MCF 10A (cell line): ENCODE data around the gene MAST2. TPM values are rescaled to one million over a fixed set of nuclear protein-coding genes. Genes with fewer than 3 reads are reported as not detected.

ENCODE experiments used
- BruUV-seq: library from RNA; stranded (reverse); fragments of 400-500 nt; replicated peaks from 2 replicates; lab custom pipeline; 2021; lab: Mats Ljungman, UMichigan
- CTCF ChIA-PET: fragments of 300-600 bp; sonication (Branson Sonifier 250); formaldehyde crosslinking; extraction: SDS; loops from one replicate; lab custom pipeline; 2021; ENCODE audit warnings: antibody characterized with exemption, inconsistent platforms; lab: Yijun Ruan, JAX
- POLR2A ChIA-PET: fragments of 300-600, 350-650 bp; sonication (Branson Sonifier 250); formaldehyde crosslinking; extraction: SDS; loops from one replicate; lab custom pipeline; 2020; ENCODE audit warnings: antibody characterized with exemption, inconsistent platforms; lab: Yijun Ruan, JAX
- DNase-seq: peaks from one replicate; pipeline ENCODE4 v3.0.0-alpha.2; 2018; ENCODE audit not compliant: unreplicated experiment
- H3K27ac Mint-ChIP-seq: one replicate; pipeline ENCODE4 v1.8.0; 2022; ENCODE audit warnings: mild to moderate bottlenecking, low read depth, mixed read lengths; ENCODE audit not compliant: unreplicated experiment
- H3K27me3 Mint-ChIP-seq: one replicate; pipeline ENCODE4 v1.8.0; 2022; ENCODE audit warnings: mixed read lengths; ENCODE audit not compliant: insufficient read depth, unreplicated experiment
- H3K36me3 Mint-ChIP-seq: one replicate; pipeline ENCODE4 v1.8.0; 2022; ENCODE audit warnings: mild to moderate bottlenecking, moderate library complexity, mixed read lengths; ENCODE audit not compliant: insufficient read depth, unreplicated experiment
- H3K4me1 Mint-ChIP-seq: one replicate; pipeline ENCODE4 v1.8.0; 2022; ENCODE audit warnings: mixed read lengths; ENCODE audit not compliant: insufficient read depth, unreplicated experiment
- H3K4me3 Mint-ChIP-seq: one replicate; pipeline ENCODE4 v1.8.0; 2022; ENCODE audit warnings: mild to moderate bottlenecking, moderate library complexity, mixed read lengths; ENCODE audit not compliant: unreplicated experiment
- H3K9me3 Mint-ChIP-seq: one replicate; pipeline ENCODE4 v1.8.0; 2022; ENCODE audit warnings: mixed read lengths; ENCODE audit not compliant: unreplicated experiment
- CTCF ChIP-seq: fragments of 200-600 bp; IDR thresholded peaks from one replicate; pipeline ENCODE4 v1.8.0; 2022; ENCODE audit warnings: antibody characterized with exemption, mild to moderate bottlenecking; ENCODE audit not compliant: unreplicated experiment
- intact Hi-C: fragments of 100-400 bp; cut with micrococcal nuclease; formaldehyde crosslinking; loops from 2 replicates; pipeline ENCODE4 v1.14.1; 2022
- total RNA-seq: library from RNA; stranded (reverse); gene quantifications from 2 replicates; pipeline ENCODE4 v1.2.3, GENCODE V29; 2022

Gene MAST2
- total RNA-seq, 1 experiment from 2014 or later: 33.3 TPM

- DNase-seq: no peak
- H3K9me3 Mint-ChIP-seq: no peaks in the 10 kb centered on the region
- H3K4me3 Mint-ChIP-seq: no peak overlapping the region
- H3K27me3 Mint-ChIP-seq: no peaks in the 10 kb centered on the region
- CTCF ChIA-PET: interaction anchor here (1.0 to 1.9 kb wide), 2 partner anchors 9 to 151 kb away, joined by 4 to 12 read pairs; no protein-coding TSS in a partner anchor
- POLR2A ChIA-PET: interaction anchor here (1.5 kb wide), 1 partner anchor 155 kb away, joined by 6 read pairs; no protein-coding TSS in a partner anchor
- BruUV-seq: no TSS peak
- TF ChIP-seq CTCF: no peak
- intact Hi-C loops: no loop called here
- H3K36me3 Mint-ChIP-seq: peaks cover 10% of the 10 kb centered on the region
- H3K4me1 Mint-ChIP-seq: no peaks in the 10 kb centered on the region
- H3K27ac Mint-ChIP-seq: no peak overlapping the region
These were observed 224.6 kb downstream of the MAST2 start for GRCh38 chr1:46027788-46028573.

- BruUV-seq: no TSS peak
- no peak for TF ChIP-seq CTCF
- intact Hi-C loops: no loop called here
- Mint-ChIP-seq H3K27me3 (no peaks in the 10 kb centered on the region), H3K4me3 (no peak overlapping the region), H3K27ac (no peak overlapping the region), H3K36me3 (peaks cover 10% of the 10 kb centered on the region), H3K9me3 (no peaks in the 10 kb centered on the region), H3K4me1 (no peaks in the 10 kb centered on the region)
- POLR2A ChIA-PET: no interaction called here
- CTCF ChIA-PET: interaction anchor here (2.9 kb wide), 1 partner anchor 194 kb away, joined by 17 read pairs; no protein-coding TSS in a partner anchor
- no peak for DNase-seq
These were observed 226.9 kb downstream of the MAST2 start for GRCh38 chr1:46030074-46030870.

GRCh38 chr1:46030876-46031660, 227.7 kb downstream of the MAST2 start:
- Mint-ChIP-seq H3K36me3 (peaks cover 10% of the 10 kb centered on the region), H3K4me1 (no peaks in the 10 kb centered on the region), H3K27ac (no peak overlapping the region), H3K4me3 (no peak overlapping the region), H3K9me3 (no peaks in the 10 kb centered on the region), H3K27me3 (no peaks in the 10 kb centered on the region)
- CTCF ChIA-PET: interaction anchor here (0.7 to 2.9 kb wide), 2 partner anchors 150 to 193 kb away, joined by 3 to 17 read pairs; no protein-coding TSS in a partner anchor
- no peak for TF ChIP-seq CTCF
- no peak for DNase-seq
- POLR2A ChIA-PET: interaction anchor here (0.9 kb wide), 1 partner anchor 166 kb away, joined by 3 read pairs; no protein-coding TSS in a partner anchor
- BruUV-seq: no TSS peak
- intact Hi-C loops: no loop called here
